NCI-H2196 (cell line): Measurements from ENCODE around the gene C16orf82.

Experiments
- DNase-seq: peaks from one replicate; lab custom pipeline; 2025; ENCODE audit not compliant: unreplicated experiment; lab: John Stamatoyannopoulos, UW

Gene C16orf82

DNA sequence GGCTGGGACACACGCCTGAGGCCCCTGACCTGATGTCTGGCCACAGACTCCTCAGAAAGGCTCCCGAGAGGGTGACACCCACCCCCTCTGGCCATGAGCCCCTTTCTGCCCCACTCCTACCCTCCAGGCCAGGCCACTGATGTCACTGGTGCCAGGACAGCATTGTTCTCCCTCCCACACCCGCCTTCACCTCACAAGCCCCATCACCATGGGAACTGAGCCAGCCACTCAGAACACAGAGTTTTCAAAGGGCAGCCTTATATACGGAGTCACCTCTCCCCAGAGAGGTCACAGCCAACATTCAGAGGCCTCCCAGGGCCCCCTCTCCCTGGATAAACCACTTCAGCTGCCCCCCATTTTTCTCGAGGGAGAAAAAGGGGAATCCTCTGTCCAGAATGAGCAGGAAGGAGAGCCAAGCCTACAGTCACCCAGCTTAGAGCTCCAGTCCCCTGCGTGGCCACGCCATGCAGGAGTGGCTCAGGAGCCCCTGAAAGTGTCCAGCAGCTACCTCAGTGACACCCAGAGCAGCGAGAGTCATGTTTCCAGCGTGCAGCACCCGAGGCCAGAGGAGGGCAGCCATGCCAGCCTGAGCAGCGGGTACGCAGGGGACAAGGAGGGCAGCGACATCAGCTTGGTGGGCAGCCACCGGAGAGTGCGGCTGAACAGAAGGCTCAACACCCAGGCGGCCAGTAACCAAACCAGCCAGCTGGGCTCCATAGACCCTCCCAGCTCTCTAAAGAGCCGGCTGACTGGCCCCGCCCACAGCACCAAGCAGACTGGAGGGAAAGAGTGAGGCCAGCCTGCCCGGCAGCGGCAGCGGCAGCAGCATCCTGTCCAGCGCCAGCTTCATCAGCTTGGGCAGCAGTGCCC, at the start of gene C16orf82:
Gene C16orf82, plus strand, starts transcription at position 260 of the 870 bp plus-strand sequence.
- DNase-seq = no peak

DNA sequence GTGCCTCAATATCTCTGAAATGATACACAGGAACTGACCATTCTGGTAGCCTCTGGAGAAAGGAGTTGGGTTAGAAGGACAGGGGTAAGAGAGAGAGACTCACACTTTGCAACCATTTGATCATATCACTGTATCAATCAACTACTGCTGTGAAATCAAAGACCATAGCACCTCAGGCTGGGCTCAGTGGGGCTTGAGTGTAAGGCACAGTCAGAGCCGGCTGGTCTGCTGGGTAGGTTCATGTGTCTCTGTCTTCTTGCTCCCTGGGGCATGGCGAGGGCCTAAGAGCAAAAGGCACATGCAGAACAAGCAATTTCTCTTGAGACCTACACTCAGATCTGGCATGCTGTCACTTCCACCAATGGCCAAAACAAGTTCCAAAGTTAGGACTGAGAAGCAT, 46.7 kb upstream of the C16orf82 start:
- no peak for DNase-seq

DNA sequence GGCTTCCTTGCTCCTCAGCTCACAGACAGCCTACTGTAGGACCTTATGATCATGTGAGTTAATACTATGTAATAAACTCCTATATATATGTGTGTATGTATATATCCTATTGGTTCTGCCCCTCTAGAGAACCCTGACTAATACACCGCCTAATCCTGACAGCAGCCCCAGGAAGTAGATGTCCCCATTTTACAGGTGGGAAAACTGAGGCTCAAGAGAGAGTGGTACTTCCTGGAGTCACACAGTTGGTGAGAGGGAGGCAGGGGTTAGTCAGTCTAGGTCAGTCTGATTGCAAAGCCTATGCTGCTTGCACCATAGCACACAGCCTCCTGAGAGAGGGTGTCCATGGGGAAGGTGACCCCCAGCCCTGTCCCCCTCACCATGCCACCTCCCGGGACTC, 42.7 kb upstream of the C16orf82 start:
- DNase-seq = no peak

DNA sequence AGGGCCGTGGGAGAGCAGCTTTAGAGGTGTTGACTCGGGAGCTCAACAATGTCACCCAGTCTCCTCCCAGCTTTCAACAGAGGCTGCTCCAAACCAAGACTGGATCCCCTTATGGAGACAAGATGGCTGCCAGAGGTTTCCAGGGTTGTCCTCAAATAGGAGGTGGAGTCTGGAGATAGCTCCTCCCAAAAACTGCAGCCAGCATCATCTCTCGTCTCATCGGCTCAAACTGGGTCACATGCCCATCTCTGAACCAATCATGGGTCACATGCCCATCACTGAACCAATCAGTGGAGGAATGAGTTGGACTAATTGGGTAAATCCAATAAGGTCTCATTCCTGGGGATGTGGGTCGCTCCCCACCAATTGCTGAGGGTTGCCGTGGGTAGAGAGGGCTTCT, 41.1 kb upstream of the C16orf82 start:
- no peak for DNase-seq

DNA sequence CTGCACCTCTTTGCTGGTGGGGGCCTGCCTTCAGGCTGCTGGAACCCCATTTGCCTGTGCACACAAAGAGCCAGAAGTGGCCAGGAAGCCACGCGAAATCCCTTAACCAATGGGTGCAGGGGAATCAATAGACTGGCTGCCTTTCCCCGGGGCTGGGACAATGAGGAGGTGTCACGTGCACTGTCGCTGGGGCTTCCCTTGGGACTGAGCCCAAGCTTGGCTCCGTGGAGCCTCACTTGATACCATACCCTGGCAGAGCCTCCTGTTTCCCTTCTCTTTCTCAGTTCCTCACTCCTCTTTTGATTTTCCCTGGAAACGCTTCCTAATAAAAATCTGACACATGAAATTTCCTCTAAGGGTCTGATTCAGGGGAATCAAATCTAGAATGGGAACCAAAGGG, 38.8 kb upstream of the C16orf82 start:
- no peak for DNase-seq

DNA sequence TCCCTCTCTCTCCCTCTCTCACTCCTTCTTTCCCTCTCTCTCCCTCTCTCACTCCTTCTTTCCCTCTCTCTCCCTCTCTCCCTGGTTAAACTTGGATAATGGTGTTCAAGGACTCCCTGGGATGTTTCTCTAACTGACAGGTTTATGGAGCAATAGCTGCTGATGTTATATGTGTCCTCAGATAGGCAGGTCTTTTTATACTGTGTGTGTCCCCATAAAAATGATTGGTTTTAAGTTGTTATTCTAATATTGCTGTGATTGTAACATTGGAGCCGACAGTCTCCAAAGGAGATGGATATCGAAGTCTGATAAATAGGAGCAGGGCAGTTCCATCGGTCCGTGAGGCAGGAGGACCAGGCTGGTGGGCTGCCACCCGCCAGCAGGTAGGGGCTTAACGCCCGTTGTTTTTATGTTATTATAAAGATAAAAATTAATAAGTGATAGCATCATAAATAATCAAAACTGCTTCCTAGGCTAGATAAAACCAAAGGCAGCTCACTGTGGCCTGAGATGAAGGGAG, 38.1 kb upstream of the C16orf82 start:
- no peak for DNase-seq

DNA sequence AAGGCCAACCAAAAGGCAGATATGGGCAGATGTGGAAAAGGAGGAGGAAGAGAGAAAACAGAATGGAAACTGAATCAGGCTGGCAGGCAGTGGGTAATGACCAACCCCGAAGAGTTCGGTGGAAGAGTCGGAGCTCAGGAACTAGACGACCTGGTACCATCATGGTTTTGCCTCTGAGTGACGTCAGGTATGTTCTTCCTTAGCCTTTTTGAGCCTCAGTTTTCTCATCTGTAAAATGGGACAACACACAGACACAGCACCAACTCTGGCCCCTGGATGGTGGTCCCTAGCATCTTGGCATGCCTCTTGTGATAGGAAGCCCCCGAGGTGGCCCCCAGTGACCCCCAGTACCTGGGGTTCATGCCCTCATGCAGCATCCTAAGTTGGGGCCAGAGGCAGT, 37.2 kb upstream of the C16orf82 start:
- DNase-seq = no peak

DNA sequence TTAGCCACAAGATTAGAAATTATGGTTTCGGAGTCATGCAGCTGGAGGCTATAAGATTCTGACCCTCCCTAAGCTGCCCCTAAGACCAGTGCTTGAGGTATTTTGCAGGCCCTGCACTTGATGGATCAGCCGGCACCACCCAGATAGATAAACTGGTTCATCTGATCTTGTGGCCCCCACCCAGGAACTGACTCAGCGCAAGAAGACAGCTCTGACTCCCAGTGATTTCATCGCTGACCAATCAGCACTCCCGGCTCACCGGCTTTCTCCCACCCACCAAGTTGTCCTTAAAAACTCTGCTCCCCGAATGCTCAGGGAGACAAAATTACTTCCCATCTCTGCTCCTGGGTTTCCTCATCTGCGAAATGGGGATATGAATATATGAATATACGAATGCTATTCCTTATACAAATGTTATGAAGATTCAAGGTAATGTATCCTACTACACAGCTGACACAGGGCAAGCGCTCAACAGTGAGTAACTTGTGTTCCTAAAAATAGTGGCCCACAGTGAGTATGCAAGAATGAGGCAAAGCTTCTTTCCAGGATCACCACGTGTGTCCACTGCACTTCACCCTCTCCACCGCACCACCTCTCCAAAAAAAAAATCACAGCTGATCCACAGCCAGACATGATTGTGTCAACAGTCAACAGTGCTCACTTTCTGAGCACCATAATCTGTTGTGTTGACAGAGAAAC, 33.3 kb upstream of the C16orf82 start:
- no peak for DNase-seq

DNA sequence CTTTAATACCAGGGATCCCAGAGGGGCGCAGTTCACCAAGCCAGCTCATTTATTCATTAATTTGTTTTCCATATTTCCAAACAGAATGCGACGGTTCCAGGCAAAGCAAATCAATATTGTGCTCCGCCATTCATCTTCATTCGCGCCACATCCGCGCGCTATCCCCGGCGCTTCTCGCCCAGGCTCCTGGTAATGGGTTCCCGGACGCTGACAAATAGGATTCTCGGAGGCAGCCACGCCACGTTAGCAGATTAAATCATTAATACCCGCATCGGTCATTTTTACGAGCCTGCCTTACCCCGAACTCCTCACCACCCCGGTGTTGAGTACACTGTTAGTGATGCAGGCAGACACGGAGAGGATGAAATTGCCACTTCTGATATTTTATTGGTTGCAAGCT, 26.0 kb upstream of the C16orf82 start:
- DNase-seq = no peak

DNA sequence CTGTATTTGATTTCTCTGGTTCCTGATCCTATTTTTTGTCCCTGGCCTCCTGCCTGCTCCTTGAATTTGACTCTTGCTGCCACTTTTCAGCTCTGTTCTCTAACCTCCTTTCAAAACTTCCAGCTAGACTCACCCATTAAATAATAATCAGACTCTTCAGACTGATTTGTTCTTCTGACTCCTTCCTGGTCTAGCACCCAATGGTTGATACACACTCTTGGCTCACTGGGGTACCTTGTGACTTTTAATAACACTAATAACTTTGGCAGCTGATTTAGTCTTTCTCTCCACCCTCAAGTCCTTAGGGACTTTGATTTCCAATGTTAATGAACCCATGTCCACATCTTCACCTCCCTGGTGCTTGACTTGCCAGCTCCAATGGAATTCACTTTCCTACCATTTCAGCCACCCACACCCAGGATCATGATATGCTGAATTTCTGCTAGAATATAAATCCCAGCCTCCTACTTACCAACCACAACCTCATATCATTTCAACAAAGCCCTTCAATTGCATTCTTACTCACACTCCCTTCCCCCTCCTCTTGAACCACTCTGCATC, 19.7 kb upstream of the C16orf82 start:
- DNase-seq = no peak

DNA sequence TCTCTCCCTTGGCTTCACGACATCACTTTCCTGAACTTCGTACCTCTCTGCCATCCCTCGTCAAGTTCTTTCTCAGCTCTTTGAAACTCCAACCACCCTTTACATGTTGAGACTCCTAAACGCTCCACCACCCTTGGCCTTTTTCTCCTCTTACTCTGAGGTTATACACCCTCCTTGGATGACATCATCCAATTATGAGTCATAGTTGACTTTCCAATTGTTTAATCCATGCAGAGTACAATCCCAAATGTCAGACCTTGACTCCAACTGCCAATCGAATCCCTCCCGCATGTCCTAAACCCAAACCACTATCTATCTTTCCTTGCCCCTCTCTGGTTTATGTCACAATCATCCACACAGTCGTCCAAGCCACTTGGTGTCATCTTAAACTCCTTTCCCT, 18.4 kb upstream of the C16orf82 start:
- no peak for DNase-seq

DNA sequence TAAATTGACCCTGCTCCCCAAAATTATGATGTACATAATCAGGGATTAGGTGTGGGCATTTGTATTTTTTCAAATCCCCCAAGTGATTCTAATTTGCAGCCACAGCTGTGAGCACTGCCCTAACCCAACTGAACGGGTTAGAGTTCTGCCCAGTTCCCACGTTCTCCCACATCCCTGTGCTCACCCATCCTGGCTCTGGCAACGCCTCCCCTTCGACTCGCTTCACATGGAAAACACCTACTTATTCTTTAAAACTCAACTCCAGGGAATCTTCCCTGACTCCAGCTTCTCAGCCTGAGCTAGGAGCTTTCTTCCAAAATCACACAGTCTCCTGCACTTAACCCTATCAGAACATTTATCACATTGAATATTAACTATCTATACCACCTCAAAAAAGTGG, 17.6 kb upstream of the C16orf82 start:
- no peak for DNase-seq

DNA sequence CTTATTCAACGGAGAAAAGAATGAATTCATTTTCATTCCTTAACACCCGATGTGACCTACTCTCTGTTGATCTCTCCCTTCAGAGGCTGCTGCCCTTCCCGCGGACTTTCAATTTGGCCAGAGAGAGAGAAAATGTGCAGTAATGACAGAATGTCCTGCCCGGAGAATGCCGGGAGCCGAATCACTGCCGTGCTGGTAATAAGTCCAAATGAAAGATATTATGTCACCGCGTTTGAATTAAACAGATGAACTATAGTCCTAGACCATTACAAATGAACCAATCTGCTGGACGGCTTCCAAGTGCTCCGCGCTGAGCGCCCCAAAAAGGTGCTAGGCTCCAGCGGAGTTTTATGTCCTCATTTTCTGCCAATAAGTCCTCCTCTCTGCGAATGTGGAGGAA, 14.7 kb upstream of the C16orf82 start:
- DNase-seq = no peak

DNA sequence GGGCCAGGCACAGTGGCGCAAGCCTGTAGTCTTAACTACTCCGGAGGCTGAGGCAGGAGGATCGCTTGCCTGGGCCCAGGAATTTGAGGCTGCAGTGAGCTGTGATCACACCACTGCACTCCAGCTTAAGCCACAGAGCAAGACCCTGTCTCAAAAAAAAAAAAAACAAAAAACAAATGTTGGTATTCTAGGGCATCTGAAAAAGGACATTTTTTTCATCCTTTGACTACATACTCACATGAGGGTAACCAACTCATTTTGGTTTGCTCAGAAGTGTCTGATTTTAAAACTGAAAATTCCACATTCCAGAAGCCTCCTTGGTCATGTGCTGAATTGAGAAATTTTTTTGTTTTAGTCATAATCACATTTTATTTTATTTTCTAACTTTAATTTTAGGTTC, 12.7 kb upstream of the C16orf82 start:
- no peak for DNase-seq

DNA sequence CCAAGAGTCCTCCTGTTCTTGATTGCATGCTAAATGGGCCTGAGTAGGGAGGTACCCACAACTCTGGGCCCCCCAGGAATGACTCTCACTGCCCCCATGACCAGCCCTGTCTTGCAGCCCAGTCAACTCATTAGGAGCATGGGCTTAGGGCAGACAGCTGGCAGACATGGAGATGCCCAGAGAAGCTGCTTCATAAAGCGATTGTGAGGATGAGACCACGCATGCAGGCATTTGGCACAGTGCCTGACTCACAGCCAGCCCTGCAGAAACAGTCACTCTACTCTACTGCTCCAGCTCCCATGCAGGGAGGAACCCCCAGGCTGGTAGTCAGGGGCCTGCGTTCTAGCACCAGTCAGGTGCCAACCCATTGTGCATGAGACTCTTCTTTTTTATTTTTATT, 8.4 kb upstream of the C16orf82 start:
- no peak for DNase-seq

DNA sequence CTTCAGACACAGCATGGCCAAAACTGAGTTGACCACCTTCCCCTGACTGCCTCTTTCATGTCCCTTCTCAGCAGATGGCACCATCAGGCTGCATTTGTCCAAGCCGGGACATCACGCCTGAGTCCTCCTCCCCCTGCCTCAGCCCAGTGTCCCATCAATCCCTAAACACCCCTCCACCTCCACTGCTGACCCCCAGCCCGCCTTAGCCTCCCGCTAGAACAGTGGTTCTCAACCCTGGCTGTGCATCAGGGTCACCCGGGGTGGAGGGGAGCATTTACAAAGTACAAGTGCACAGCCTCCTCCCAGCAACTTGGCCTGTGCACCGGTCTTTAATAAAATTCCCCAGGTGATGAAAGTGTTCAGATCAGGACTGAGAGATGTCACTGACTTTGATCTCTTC, 4.0 kb downstream of the C16orf82 start:
- DNase-seq = no peak

DNA sequence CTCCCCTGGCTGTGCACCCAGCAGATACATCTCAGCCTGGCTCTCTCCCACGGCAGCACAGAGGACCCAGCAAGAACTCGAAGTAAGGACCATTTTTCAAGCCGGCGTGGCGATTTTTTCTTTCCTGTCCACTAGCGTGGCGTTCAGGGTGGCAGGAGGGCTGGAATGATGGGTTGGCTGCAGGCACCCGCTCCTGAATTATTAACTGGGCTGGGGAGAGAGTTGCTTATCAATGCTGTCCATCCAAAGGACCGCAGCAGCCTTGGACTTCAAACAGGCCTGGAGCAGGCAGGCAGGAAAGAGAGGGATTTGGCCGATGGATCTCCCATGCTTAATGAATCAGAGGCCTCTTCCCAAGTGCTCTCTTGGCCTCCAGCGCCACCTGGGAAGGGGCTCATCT, 7.0 kb downstream of the C16orf82 start:
- DNase-seq = no peak

DNA sequence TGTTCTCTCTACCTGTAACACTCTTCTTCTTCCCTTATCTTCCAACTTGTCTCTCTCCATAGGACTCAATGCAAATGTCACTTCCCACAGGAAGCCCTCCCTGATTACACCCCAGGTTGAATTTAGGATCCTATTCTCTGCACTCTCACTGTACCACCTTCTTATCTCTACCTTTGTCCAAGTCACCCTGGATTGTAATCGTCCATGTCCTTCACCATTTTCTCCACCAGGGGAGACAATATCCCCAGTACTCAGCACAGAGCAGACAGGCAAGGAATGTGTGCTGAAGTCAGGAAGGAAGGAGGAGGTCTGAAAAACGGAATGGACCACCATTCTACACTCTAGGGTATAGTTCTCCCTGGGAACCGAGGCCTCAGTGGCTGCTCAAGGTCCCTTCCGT, 14.2 kb downstream of the C16orf82 start:
- no peak for DNase-seq

DNA sequence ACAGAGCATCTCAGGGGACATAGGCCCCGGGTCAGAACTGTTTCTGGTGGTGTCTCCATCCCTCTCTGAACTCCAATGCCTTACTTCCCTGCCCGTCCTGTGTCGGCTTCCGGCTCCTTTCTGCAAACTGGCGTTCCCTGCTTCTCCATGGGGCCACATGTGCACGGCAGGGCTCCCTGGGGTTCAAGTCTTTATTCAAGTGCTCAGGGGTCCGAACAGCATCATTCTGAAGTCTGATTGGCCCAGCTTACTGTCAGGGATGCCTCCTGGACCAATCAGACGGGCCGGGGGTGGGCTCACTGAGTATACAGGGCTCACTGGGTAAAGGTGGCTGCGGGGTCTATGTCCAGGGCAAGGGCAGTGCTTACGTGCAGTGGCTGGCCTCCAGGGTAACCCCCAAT, 17.1 kb downstream of the C16orf82 start:
- DNase-seq = no peak

DNA sequence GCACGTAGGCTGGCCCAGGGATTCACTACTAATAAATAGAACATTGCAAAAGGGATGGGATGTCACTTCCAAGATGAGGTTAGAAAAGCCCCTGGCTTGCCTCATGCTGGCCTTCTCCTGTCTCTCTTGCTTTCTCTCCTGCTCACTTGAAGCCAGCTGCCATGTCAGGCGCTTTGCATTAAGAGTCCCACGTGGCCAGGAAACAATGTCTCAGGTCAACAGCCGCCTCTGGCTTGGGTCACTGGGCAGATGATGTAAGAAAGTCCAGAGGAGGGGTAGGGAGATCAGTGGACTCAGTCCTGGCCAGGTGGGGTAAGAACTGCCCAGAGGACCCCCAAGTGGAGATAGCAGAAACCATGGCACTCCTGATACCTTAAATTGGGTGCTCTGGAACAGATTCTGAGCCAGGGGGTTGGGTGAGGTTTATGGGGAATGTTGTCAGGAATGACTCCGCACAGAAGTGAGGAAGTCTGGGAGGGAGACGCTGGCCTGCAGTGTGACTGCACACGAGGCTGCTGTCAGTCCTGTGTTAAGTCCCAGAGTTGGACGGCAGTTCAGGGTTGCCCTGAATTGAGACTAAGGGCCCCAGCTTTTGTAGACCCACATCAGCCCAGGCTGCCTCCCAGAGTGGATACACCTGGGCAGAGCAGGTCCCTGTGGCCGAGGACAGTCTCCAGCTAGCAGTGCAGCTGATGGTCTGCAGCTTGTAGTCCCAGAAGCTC, 17.7 kb downstream of the C16orf82 start:
- DNase-seq = peak; percentile 11

DNA sequence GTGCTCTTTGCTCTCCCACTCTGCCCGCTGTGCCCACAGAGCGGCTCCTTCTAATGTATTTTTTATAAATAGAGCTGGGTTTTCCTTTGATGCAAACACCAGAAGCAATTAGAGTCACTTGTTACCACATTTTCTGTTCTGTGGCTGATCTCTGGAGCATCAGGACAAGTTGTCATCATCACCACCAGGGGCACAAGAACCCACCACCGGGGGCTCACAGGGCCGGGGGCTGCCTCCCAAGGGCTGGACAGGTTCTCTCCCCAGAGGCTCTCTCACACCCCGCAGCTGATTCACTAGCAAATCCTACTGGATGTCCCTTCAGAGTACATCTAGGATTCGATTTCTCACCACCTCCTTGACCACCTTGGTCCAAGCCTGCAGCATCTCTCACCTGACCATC, 18.5 kb downstream of the C16orf82 start:
- no peak for DNase-seq
